ENCODE measurements around the gene GFOD1. TPM values are rescaled to one million over a fixed set of nuclear protein-coding genes. Genes with fewer than 3 reads are reported as not detected.

GFOD1 gene
- polyA plus RNA-seq, 2 of the 4 experiments (the other 2 are of a cell fraction): 2.7 to 3.5 TPM

DNA sequence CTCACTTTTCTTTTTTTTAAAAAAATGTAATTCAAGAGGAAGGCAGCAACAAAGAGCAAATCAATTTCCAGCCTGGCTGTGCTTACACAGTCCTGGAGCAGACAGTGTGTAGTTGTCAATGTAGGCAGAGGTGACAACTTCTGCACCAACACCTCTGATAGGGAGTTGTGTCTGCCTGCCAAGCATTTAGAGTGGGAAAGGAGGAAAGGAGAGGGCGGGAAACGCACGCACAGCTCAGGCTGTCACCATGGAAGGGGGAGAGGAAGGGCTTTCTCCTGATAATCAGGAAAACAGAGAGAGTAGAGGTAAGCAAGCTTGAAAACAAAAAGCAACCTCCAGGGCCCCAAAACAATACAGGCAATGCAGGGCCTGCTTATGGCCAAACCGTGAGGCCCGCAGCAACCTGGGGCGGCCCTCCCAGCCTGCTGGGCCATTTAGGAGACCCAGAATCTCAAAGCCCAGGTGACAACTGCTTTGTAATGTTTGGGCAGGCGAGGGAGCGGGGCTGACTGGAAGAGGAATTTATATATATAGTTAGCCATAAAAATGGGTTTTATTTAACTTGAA, 41.5 kb upstream of the GFOD1 start:
- CTCF ChIA-PET: no interaction called here
- Histone ChIP-seq H3K27ac (no peak overlapping the region), H3K9me3 (no peaks in the 10 kb centered on the region), H3K4me3 (no peak overlapping the region), H3K4me1 (no peaks in the 10 kb centered on the region), H3K4me2 (no peak overlapping the region)
- DNase-seq (ENCODE audit: low read depth in 1 of 2, low spot score in 1 of 2) (no peak), FAIRE-seq (no peak), ATAC-seq (no peak)
- 89% methylated on average over 7 of the region's 8 CpGs for WGBS (ENCODE audit: missing lambda C conversion rate)
- POLR2A ChIA-PET: no interaction called here
- TF ChIP-seq ZFP36 (IDR thresholded peaks at IDR 0.05; ENCODE audit: borderline replicate concordance, partially characterized antibody) (no peak), POLR2AphosphoS2 (conservative IDR thresholded peaks at IDR 0.05; ENCODE audit: low read length) (no peak), ZC3H11A (IDR thresholded peaks at IDR 0.05) (no peak), RCOR1 (IDR thresholded peaks at IDR 0.05; ENCODE audit: low read depth, low read length) (no peak), RAD21 (conservative IDR thresholded peaks at IDR 0.05 in 1 of 2, IDR thresholded peaks at IDR 0.05 in 1 of 2) (no peak), TP53 (CRISPR knock-in tag; IDR thresholded peaks at IDR 0.05) (no peak), JUNB (IDR thresholded peaks at IDR 0.05) (no peak), CHD2 (IDR thresholded peaks at IDR 0.05; ENCODE audit: low read length, partially characterized antibody) (no peak), BHLHE40 (IDR thresholded peaks at IDR 0.05; ENCODE audit: low read depth, low read length) (no peak), EHF (CRISPR knock-in tag; IDR thresholded peaks at IDR 0.05) (no peak), HOXB13 (CRISPR knock-in tag; IDR thresholded peaks at IDR 0.05; ENCODE audit: low read depth) (no peak), FOSL2 (IDR thresholded peaks at IDR 0.05) (no peak), FOSL2 (CRISPR knock-in tag; IDR thresholded peaks at IDR 0.05) (no peak)
- TF ChIP-seq, protein P1, sequence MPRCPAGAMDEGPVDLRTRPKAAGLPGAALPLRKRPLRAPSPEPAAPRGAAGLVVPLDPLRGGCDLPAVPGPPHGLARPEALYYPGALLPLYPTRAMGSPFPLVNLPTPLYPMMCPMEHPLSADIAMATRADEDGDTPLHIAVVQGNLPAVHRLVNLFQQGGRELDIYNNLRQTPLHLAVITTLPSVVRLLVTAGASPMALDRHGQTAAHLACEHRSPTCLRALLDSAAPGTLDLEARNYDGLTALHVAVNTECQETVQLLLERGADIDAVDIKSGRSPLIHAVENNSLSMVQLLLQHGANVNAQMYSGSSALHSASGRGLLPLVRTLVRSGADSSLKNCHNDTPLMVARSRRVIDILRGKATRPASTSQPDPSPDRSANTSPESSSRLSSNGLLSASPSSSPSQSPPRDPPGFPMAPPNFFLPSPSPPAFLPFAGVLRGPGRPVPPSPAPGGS (IDR thresholded peaks at IDR 0.05): no peak
- TF ChIP-seq, protein P2, sequence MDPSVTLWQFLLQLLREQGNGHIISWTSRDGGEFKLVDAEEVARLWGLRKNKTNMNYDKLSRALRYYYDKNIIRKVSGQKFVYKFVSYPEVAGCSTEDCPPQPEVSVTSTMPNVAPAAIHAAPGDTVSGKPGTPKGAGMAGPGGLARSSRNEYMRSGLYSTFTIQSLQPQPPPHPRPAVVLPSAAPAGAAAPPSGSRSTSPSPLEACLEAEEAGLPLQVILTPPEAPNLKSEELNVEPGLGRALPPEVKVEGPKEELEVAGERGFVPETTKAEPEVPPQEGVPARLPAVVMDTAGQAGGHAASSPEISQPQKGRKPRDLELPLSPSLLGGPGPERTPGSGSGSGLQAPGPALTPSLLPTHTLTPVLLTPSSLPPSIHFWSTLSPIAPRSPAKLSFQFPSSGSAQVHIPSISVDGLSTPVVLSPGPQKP (IDR thresholded peaks at IDR 0.05; ENCODE audit: low read depth, low read length): no peak

DNA sequence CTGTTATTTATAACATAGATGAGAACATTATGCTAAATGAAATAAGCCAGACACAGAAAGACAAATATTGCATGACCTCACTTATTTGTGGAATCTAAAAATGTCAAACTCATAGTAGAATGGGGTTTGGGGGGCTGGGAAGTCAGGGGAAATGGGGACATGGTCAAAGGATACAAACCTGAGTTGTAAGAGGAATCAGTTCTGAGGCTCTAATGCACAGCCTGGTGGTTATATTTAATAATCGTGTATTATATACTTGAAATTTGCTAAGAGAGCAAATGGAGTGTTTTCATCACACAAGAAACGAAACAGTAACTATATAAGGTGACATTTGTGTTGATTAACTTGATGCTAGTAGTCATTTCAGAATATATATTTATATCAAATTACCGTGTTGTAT, 40.8 kb upstream of the GFOD1 start:
- no peak for FAIRE-seq
- 53% methylated on average over 3 of the region's 3 CpGs for WGBS (ENCODE audit: missing lambda C conversion rate)
- CTCF ChIA-PET: no interaction called here

More for the DNA sequence above, 40.8 kb upstream of the GFOD1 start:
- ATAC-seq (no peak), DNase-seq (ENCODE audit: low read depth in 1 of 2, low spot score in 1 of 2) (peak in 1 of 2 experiments; percentile 2)
- no peak for TF ChIP-seq RAD21 (conservative IDR thresholded peaks at IDR 0.05 in 1 of 2, IDR thresholded peaks at IDR 0.05 in 1 of 2)
- TF ChIP-seq TFCP2L1 (CRISPR knock-in tag; IDR thresholded peaks at IDR 0.05): no peak
- no peak for TF ChIP-seq KDM5A (IDR thresholded peaks at IDR 0.05)
- TF ChIP-seq HEYL (CRISPR knock-in tag; IDR thresholded peaks at IDR 0.05): no peak
- no peak for TF ChIP-seq RFX5 (IDR thresholded peaks at IDR 0.05)
- TF ChIP-seq, protein P1 (IDR thresholded peaks at IDR 0.05): no peak
- TF ChIP-seq ESRRA (IDR thresholded peaks at IDR 0.05; ENCODE audit: borderline replicate concordance, low read length): no peak
- TF ChIP-seq RCOR1 (IDR thresholded peaks at IDR 0.05; ENCODE audit: low read depth, low read length): no peak
- TF ChIP-seq FOXS1 (CRISPR knock-in tag; IDR thresholded peaks at IDR 0.05): no peak
- TF ChIP-seq FOSB (CRISPR knock-in tag; IDR thresholded peaks at IDR 0.05): no peak
- TF ChIP-seq JUNB (IDR thresholded peaks at IDR 0.05): no peak
- TF ChIP-seq EHMT2 (IDR thresholded peaks at IDR 0.05; ENCODE audit: low read depth): no peak
- no peak for TF ChIP-seq GATA3 (IDR thresholded peaks at IDR 0.05; ENCODE audit: borderline replicate concordance)
- TF ChIP-seq ZSCAN20 (CRISPR knock-in tag; IDR thresholded peaks at IDR 0.05): no peak
- TF ChIP-seq, protein P3, sequence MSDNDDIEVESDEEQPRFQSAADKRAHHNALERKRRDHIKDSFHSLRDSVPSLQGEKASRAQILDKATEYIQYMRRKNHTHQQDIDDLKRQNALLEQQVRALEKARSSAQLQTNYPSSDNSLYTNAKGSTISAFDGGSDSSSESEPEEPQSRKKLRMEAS (IDR thresholded peaks at IDR 0.05): no peak
- no peak for TF ChIP-seq RARB (CRISPR knock-in tag; IDR thresholded peaks at IDR 0.05)
- TF ChIP-seq, protein P4, sequence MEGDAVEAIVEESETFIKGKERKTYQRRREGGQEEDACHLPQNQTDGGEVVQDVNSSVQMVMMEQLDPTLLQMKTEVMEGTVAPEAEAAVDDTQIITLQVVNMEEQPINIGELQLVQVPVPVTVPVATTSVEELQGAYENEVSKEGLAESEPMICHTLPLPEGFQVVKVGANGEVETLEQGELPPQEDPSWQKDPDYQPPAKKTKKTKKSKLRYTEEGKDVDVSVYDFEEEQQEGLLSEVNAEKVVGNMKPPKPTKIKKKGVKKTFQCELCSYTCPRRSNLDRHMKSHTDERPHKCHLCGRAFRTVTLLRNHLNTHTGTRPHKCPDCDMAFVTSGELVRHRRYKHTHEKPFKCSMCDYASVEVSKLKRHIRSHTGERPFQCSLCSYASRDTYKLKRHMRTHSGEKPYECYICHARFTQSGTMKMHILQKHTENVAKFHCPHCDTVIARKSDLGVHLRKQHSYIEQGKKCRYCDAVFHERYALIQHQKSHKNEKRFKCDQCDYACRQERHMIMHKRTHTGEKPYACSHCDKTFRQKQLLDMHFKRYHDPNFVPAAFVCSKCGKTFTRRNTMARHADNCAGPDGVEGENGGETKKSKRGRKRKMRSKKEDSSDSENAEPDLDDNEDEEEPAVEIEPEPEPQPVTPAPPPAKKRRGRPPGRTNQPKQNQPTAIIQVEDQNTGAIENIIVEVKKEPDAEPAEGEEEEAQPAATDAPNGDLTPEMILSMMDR (IDR thresholded peaks at IDR 0.05): no peak
- Histone ChIP-seq H3K4me1 (no peaks in the 10 kb centered on the region), H3K27ac (no peak overlapping the region), H3K9me3 (no peaks in the 10 kb centered on the region), H3K4me3 (no peak overlapping the region), H3K4me2 (no peak overlapping the region)
- POLR2A ChIA-PET: no interaction called here

Measured in A549 (cell line).